Activated naive CD8-positive, alpha-beta T cell treated with anti-CD3 and anti-CD28 coated beads for 36 hours (primary cell): ENCODE measurements around the gene TCEAL1. TPM values are rescaled to one million over a fixed set of nuclear protein-coding genes. Genes with fewer than 3 reads are reported as not detected.
"Not testable (repeated sequence)": the region's sequence is repeated elsewhere in the genome, so short reads cannot be mapped to it uniquely, and the experiment has no call there.

ENCODE experiments used
- DNase-seq: peaks from one replicate; pipeline ENCODE4 v3.0.0; 2021
- H3K27ac Mint-ChIP-seq: one replicate; pipeline ENCODE4 v1.8.0; 2022; ENCODE audit warnings: mild to moderate bottlenecking, moderate library complexity, mixed read lengths
- H3K27me3 Mint-ChIP-seq: one replicate; pipeline ENCODE4 v1.8.0; 2022; ENCODE audit warnings: mild to moderate bottlenecking, mixed read lengths
- H3K36me3 Mint-ChIP-seq: one replicate; pipeline ENCODE4 v1.8.0; 2021; ENCODE audit warnings: mild to moderate bottlenecking, mixed read lengths
- H3K4me1 Mint-ChIP-seq: one replicate; pipeline ENCODE4 v1.8.0; 2021; ENCODE audit warnings: mixed read lengths
- H3K4me3 Mint-ChIP-seq: one replicate; pipeline ENCODE4 v1.8.0; 2022; ENCODE audit warnings: mild to moderate bottlenecking, moderate library complexity, mixed read lengths
- H3K9me3 Mint-ChIP-seq: one replicate; pipeline ENCODE4 v1.8.0; 2022; ENCODE audit warnings: mixed read lengths
- total RNA-seq, 2 experiments: library from RNA; stranded (reverse); gene quantifications; one replicate each; pipeline ENCODE4 v1.2.3, GENCODE V29; 2021

Gene TCEAL1
- total RNA-seq, 2 experiments from 2014 or later: 7.3 to 8.1 TPM

DNA sequence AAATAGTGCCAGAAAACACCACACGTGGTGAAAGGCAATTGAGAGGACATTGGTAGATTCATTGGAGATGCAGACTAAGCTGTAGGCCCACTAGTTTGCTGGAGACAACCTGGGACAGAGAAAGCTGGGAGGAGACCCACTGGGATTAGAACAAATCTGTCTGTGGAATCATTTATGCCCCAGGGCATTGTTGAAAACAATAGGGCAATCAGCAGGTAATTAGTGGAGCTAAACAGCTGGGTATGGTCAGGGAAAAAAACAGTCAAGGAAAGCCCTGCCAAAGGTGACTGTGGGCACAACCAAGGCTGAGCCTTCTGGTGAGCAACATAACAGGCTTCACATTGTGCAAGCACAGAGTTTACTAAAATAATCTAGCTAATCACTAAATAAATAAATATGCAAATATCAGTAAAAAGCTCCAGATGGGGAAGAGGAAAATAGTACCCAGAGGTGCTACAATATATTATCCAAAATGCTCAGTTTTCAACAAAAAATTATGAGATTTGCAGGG lies 12.0 kb upstream of the TCEAL1 start:
- no peaks in the 10 kb centered on the region for H3K9me3 Mint-ChIP-seq
- DNase-seq: no peak
- no peak overlapping the region for H3K27ac Mint-ChIP-seq
- no peak overlapping the region for H3K4me3 Mint-ChIP-seq
- H3K4me1 Mint-ChIP-seq: no peaks in the 10 kb centered on the region
- H3K36me3 Mint-ChIP-seq: peaks cover 1% of the 10 kb centered on the region
- H3K27me3 Mint-ChIP-seq: no peaks in the 10 kb centered on the region

DNA sequence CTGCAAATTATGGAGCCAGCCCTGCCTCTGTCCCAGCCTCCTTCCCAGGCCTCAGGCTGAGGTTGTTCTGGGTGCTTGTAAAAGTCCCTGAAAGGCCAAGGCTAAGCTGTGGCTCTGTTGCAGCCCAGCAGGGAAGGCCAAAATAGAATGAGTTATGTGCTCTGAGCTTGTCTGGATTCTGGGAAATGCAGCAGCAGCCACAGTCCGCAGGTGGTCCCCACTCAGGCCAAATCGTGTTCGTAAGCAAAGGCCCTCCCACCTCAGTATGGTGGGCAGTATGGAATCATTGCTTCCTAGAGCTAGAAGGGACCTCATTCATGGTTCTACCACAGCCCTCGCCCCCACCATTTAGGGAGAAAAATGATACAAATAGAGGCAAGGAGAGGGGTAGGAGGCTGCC lies 4.7 kb upstream of the TCEAL1 start:
- Mint-ChIP-seq H3K4me1 (peaks cover 10% of the 10 kb centered on the region), H3K4me3 (no peak overlapping the region), H3K27me3 (no peaks in the 10 kb centered on the region), H3K27ac (no peak overlapping the region), H3K36me3 (no peaks in the 10 kb centered on the region), H3K9me3 (no peaks in the 10 kb centered on the region)
- no peak for DNase-seq

DNA sequence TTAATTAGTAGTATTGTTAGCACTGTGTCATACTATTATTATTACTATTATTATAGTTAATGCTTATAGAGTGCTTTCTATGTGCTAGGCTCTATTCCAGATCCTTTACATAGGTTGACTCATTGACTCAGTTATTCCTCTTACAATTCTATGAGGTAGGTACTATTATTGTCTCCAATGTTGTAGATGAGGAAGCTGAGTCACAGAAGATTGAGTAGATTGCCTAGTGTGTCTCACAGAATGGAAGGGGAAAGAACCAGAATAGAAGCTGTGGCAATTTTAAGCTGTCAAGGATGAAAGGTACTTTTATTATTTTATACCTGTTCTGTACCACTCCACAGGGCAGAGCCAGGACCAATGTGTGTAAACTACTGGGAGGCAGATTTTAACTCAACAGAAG lies 1.9 kb upstream of the TCEAL1 start:
- no peaks in the 10 kb centered on the region for H3K36me3 Mint-ChIP-seq
- H3K27ac Mint-ChIP-seq: no peak overlapping the region
- no peaks in the 10 kb centered on the region for H3K27me3 Mint-ChIP-seq
- no peak overlapping the region for H3K4me3 Mint-ChIP-seq
- peaks cover 12% of the 10 kb centered on the region for H3K4me1 Mint-ChIP-seq
- H3K9me3 Mint-ChIP-seq: no peaks in the 10 kb centered on the region
- no peak for DNase-seq

DNA sequence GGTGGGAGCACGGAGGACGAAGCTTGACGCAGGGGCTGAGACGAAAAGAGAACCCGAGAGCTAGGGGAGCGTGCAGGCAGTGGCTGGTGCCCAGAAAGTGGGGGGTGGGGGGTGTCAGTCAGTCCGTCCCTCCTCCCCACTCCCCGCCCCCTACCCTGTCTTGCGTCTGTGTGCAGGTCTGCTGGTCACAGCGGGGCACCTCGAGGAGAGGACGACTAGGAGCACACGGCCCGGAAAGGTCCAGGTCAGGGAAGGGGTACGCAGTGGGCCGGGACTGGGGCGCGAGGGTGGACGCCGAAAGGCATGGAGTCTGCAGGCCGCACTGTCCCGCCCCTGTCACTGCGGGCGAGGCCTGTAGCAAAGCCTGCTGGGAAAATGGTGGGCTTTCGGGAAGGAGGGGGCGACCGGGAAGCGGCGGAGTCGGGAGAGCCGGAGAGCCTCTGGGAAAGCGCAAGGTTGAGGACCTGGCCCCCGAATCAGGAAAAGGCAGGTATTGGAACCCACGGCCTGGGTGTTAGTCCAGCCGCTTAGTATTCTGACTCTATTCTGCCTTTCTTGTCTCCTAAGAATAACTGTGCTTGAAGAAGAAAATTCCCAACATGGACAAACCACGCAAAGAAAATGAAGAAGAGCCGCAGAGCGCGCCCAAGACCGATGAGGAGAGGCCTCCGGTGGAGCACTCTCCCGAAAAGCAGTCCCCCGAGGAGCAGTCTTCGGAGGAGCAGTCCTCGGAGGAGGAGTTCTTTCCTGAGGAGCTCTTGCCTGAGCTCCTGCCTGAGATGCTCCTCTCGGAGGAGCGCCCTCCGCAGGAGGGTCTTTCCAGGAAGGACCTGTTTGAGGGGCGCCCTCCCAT lies 769 bp downstream of the TCEAL1 start:
- Mint-ChIP-seq H3K27me3 (no peaks in the 10 kb centered on the region), H3K4me3 (peak overlapping the region; percentile 88), H3K4me1 (peaks cover 12% of the 10 kb centered on the region), H3K9me3 (no peaks in the 10 kb centered on the region), H3K36me3 (no peaks in the 10 kb centered on the region), H3K27ac (peak overlapping the region; percentile 85)
- DNase-seq: peak; percentile 8

DNA sequence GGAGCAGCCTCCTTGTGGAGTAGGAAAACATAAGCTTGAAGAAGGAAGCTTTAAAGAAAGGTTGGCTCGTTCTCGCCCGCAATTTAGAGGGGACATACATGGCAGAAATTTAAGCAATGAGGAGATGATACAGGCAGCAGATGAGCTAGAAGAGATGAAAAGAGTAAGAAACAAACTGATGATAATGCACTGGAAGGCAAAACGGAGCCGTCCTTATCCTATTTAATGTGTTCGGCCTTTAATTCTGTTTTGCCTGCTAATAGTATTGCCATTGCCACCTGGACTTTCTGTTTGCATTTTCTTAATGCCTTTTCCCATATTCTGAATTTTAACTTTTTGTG lies 1.4 kb downstream of the TCEAL1 start:
- no peak for DNase-seq
- Mint-ChIP-seq H3K4me1 (peaks cover 12% of the 10 kb centered on the region), H3K9me3 (no peaks in the 10 kb centered on the region), H3K27ac (no peak overlapping the region), H3K36me3 (no peaks in the 10 kb centered on the region), H3K27me3 (no peaks in the 10 kb centered on the region), H3K4me3 (peak overlapping the region; percentile 88)

DNA sequence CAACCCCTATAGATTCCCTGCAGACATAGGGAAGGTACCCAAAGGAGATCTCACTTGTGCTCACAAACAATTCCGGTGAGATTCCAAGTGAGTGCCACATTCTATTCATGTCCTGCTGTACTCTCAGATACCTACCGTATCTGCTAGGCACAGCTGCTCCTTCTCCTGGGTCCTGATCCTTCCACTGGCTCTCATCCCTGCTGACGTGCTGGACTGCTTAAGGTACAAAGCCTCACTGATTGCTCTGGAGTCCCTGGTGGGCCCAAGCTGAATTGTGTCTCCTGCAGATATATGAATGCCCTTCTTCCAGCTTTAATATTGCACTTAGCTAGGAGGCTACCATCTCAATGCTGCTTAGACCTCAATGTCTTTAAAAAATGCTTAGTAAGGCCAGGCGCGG lies 2.4 kb downstream of the TCEAL1 start:
- DNase-seq: no peak
- Mint-ChIP-seq H3K9me3 (no peaks in the 10 kb centered on the region), H3K36me3 (no peaks in the 10 kb centered on the region), H3K4me3 (no peak overlapping the region), H3K27me3 (no peaks in the 10 kb centered on the region), H3K27ac (no peak overlapping the region), H3K4me1 (peaks cover 12% of the 10 kb centered on the region)

DNA sequence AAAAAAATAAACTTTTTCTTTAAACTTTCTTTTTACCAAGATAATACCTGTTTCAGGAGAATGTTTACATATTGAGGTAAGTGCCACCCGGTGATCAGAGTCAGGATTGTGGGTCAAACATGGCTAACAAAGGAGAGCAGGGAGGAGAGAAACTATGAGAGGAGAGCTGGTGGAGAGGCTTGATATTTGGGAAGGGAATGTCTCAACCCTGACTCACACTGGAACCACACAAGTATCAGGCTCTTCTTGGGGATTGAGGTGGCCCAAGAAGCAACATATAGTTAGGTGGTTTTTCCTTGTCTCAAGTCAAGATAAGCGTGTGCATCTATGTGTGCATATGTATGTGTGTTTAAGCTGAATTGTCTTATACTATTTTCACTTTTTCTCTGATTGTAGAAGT lies 6.7 kb downstream of the TCEAL1 start:
- no peak for DNase-seq
- H3K9me3 Mint-ChIP-seq: no peaks in the 10 kb centered on the region
- no peaks in the 10 kb centered on the region for H3K4me1 Mint-ChIP-seq
- H3K4me3 Mint-ChIP-seq: no peak overlapping the region
- no peaks in the 10 kb centered on the region for H3K27me3 Mint-ChIP-seq
- H3K27ac Mint-ChIP-seq: no peak overlapping the region
- no peaks in the 10 kb centered on the region for H3K36me3 Mint-ChIP-seq

DNA sequence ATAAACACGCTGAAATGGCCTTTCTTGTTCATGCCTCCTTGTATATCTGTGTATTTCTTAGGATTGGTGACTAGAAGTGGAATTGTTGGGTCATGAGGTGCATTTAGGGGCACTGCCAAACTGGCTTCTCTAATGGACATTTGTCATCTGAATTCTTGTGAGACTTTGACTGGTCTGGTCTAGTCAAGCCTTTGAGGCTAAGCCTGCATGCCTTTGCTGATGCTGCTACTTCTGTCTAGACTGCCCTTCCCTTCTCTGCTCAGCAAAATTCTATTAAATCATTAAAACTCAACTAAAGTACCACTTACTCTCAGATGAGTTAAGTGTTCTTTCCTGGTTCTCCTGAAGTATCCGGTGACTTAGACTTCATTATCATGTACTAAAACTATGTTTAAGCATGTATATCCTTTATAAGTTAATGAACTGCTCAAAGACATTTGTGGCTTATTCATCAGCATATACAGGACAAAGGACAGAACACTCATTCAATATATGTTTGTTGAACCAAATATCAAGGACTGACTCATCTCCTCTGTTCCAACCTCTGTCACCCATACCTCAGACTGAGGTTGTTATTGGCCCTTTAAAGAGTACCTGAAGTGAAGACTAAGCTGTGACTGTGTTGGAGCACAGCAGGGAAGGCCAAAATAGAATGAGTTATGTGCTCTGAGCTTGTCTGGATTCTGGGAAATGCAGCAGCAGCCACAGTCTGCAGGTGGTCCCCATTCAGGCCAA lies 9.0 kb downstream of the TCEAL1 start:
- Mint-ChIP-seq H3K4me3 (no peak overlapping the region), H3K27ac (no peak overlapping the region), H3K4me1 (no peaks in the 10 kb centered on the region), H3K9me3 (no peaks in the 10 kb centered on the region), H3K27me3 (no peaks in the 10 kb centered on the region), H3K36me3 (no peaks in the 10 kb centered on the region)
- no peak for DNase-seq

DNA sequence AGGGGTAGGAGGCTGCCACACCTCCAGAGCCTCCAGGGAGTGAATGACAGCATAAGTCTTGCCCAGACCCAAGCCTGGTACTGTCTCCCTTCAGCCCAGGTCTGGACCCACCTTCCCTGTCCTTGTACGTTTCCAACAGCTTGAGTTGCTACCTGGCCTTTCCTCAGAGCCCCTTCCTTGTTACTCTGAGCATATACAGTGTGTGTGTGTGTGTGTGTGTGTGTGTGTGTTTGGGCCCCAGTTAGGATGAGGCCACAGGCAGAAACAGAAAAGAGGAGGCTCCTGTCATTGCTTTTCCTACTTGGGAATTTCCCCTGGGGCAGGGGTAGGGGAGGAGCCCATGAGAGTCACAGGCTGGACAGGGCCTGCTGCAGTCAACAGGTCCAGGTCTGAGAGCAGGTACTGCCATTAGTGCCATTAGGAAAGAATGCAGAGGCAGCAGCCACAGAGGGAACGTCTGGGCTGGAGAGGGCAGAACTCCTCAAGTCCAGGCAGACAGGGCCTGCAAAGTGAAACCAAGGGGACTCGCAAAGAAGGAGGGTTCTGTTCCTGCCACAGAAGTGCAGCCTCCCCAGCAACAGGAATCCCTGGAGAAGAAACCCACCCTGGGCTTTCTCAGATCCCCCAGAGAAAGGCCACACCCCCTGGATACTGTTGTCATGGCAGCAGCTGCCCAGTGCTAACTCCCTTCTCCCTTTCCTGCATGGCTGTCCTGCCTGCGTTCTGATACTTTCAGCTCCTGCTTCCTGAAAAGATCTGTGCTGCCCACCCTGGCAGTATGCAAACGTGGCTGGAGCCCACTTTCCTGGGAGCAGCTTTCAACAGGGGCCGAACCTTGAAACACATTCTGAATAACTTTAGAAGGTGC lies 9.9 kb downstream of the TCEAL1 start:
- not testable (repeated sequence) for H3K4me3 Mint-ChIP-seq, H3K27ac Mint-ChIP-seq, H3K36me3 Mint-ChIP-seq, H3K9me3 Mint-ChIP-seq, DNase-seq, H3K27me3 Mint-ChIP-seq, H3K4me1 Mint-ChIP-seq

DNA sequence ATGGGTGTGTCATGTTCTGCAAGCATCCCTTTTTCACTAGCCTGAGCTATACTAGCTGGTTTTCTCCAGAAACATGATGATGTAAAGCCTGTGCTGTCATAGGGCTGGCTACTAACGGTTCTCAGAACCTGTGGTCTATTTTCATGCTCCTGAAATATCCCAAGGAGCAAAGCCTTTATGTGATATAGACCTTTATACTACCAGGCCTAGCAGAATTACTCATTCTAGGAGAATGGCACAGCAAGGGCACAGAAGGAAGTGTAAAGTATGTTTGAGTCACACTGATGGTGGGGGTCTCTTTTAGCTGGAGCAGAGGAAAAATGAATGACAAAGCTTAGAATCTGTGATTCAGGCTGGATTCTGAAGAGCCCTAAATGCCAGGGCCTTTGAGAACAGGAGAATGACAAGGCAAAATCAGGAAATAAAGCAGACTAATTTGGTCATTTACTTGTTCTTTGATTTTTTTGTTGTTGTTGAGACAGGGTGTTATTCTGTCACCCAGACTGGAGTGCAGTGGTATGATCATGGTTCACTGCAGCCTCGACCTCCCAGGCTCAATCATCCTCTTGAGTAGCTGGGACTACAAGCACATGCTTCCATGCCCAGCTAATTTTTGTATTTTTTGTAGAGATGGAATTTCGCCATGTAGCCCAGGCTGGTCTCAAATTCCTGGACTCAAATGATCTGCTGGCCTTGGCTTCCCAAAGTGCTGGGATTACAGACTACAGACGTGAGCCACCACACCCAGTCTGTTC lies 11.8 kb downstream of the TCEAL1 start:
- H3K9me3 Mint-ChIP-seq: no peaks in the 10 kb centered on the region
- H3K4me1 Mint-ChIP-seq: no peaks in the 10 kb centered on the region
- H3K27me3 Mint-ChIP-seq: no peaks in the 10 kb centered on the region
- no peak overlapping the region for H3K27ac Mint-ChIP-seq
- H3K36me3 Mint-ChIP-seq: no peaks in the 10 kb centered on the region
- no peak overlapping the region for H3K4me3 Mint-ChIP-seq
- DNase-seq: no peak

DNA sequence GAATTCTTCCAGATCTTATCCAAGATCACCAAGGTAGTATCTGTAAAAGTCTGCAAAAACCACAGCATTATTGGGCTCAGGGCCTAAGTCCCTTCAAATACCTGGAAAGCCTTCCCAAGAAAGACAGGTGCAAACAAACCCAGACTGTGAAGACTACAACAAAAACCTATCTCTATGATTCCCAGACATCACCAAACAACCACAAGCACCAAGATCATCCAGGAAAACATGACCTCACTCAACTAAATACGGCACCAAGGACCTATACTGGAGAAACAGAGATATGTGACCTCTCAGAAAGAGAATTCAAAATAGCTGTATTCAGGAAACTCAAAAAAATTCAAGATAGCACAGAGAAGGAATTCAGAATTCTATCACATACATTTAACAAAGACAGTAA lies 15.3 kb downstream of the TCEAL1 start:
- H3K27ac Mint-ChIP-seq: no peak overlapping the region
- no peaks in the 10 kb centered on the region for H3K9me3 Mint-ChIP-seq
- H3K27me3 Mint-ChIP-seq: no peaks in the 10 kb centered on the region
- no peaks in the 10 kb centered on the region for H3K36me3 Mint-ChIP-seq
- DNase-seq: no peak
- H3K4me3 Mint-ChIP-seq: no peak overlapping the region
- no peaks in the 10 kb centered on the region for H3K4me1 Mint-ChIP-seq

DNA sequence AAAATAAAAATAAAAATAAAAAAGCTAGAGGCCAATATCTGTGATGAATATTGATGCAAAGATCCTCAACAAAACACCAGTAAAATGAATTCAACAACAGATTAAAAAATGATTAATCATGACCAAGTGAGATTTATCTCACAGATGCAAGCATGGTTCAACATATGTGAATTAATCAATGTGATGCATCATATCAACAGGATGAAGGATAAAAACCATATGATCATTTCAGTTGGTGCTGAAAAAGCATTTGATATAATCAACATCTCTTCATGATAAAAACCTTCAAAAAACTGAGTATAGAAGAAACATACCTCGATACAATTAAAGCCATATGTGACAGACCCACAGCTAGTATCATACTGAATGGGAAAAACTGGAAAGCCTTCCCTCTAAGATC lies 18.9 kb downstream of the TCEAL1 start:
- DNase-seq: no peak
- no peaks in the 10 kb centered on the region for H3K27me3 Mint-ChIP-seq

DNA sequence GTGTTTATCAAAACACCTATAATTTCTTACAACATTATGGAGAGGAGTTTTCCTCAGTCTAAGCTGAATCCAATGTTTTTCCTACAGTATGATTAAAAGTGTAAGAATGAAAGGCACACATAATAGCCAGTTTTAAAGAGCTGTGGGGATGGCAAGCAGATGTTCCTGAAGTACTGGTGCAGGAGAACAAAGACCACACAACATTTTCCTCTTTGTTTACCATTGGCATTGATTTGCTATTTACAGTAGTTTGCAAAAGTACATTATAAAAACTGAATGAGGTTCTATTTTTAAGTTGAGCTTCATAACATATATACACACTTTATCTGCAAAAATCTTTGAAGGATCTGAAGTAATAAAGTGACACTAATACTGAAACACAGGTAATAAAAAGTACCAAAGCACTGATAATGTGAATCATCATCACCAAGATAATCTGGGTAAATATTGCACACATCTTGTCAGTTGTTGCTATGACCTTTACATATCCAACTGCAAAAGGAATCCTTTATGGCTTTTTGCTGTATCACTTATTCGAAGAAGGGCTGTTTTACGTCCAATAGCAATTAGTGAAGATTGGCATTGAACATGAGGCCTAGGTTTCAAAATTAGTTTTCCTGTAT lies 22.5 kb downstream of the TCEAL1 start:
- no peaks in the 10 kb centered on the region for H3K9me3 Mint-ChIP-seq
- no peaks in the 10 kb centered on the region for H3K36me3 Mint-ChIP-seq
- H3K27ac Mint-ChIP-seq: no peak overlapping the region
- no peaks in the 10 kb centered on the region for H3K4me1 Mint-ChIP-seq
- H3K27me3 Mint-ChIP-seq: no peaks in the 10 kb centered on the region
- no peak overlapping the region for H3K4me3 Mint-ChIP-seq
- no peak for DNase-seq

More for the DNA sequence above, 18.9 kb downstream of the TCEAL1 start:
- no peak overlapping the region for H3K27ac Mint-ChIP-seq
- no peaks in the 10 kb centered on the region for H3K9me3 Mint-ChIP-seq
- no peak overlapping the region for H3K4me3 Mint-ChIP-seq
- H3K4me1 Mint-ChIP-seq: no peaks in the 10 kb centered on the region
- no peaks in the 10 kb centered on the region for H3K36me3 Mint-ChIP-seq
